SK-N-SH treated with all-trans-retinoic acid at 6 μM for 48 hours (cell line): Measurements from ENCODE around the gene ZMIZ1.

ENCODE experiments used
- ARNTL ChIP-seq: fragments of 450-650 bp; formaldehyde crosslinking; IDR thresholded peaks from 2 replicates; pipeline ENCODE4 v1.5.0; 2020; ENCODE audit warnings: low read depth, mild to moderate bottlenecking, moderate library complexity, borderline replicate concordance
- OSR1 ChIP-seq: fragments of 250-450 bp; sonication (Bioruptor Pico); IDR thresholded peaks from 2 replicates; pipeline ENCODE4 v1.8.0; 2022; ENCODE audit warnings: moderate library complexity, mild to moderate bottlenecking, inconsistent platforms
- ZFP30 ChIP-seq: fragments of 450-650 bp; formaldehyde crosslinking; IDR thresholded peaks from 2 replicates; pipeline ENCODE4 v1.5.0; 2022; ENCODE audit warnings: mild to moderate bottlenecking, moderate library complexity
- ZNF565 ChIP-seq: fragments of 450-650 bp; formaldehyde crosslinking; conservative IDR thresholded peaks from 2 replicates; pipeline ENCODE4 v1.5.0; 2020; ENCODE audit warnings: low read depth, mild to moderate bottlenecking, moderate library complexity
- ZNF8 ChIP-seq: fragments of 450-650 bp; formaldehyde crosslinking; IDR thresholded peaks from 2 replicates; pipeline ENCODE4 v1.5.0; 2020; ENCODE audit warnings: mild to moderate bottlenecking, moderate library complexity

- TF ChIP-seq ZNF565 (CRISPR knock-in tag) (no peak), OSR1 (CRISPR knock-in tag) (no peak), ARNTL (CRISPR knock-in tag) (no peak), ZFP30 (no peak), ZNF8 (CRISPR knock-in tag) (no peak)
Observed at GRCh38 chr10:79270466-79271246, 201.9 kb downstream of the ZMIZ1 start.
